ENCODE measurements around the gene HPDL.

GRCh38 chr1:45299981-45300668, 26.6 kb upstream of the HPDL start:
- TF ChIP-seq CTCF (IDR thresholded peaks at IDR 0.05; ENCODE audit: low read depth, low read length) (peak; percentile 67), POLR2A (IDR thresholded peaks at IDR 0.05; ENCODE audit: extremely low read depth, insufficient read length) (no peak)

Measured in NB4 (cell line).